ENCODE measurements around the gene VPS13C.
"Not testable (repeated sequence)": the region's sequence is repeated elsewhere in the genome, so short reads cannot be mapped to it uniquely, and the experiment has no call there.

VPS13C gene

DNA sequence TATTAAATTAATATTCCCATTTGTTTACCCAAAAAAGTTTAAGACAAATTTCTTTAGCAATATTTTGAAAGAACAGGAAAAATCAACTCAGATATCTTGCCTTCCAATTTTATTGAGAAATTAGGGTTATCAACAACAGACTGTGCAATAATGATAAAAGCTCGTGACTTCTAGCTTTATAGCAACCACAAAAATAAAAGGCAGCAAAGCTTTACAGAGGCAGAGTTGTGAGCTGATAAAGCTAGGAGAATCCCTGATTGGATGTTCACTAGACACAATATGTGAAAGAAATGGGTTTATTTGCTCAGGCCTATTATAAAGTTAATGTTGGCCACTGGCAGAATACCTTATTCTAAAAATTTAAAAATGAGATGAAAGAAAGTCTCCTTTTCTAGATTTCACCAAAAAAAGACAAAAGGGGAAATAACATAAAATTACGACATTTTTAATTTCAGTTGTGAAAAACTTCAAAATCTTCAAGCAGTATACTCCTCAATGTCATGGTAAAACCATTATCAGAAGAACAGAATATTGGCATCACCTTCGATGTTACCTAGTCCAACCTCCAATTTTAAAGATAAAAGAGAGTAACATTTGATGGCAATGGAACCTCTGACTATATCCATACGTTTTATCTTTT, 2.8 kb downstream of the VPS13C start:
- TF ChIP-seq CTCF (conservative IDR thresholded peaks at IDR 0.05; ENCODE audit: low read length), result no peak
- no peak for DNase-seq (ENCODE audit: low read depth)
- H3K4me3 ChIP-seq (ENCODE audit: low read length), result no peak overlapping the region

DNA sequence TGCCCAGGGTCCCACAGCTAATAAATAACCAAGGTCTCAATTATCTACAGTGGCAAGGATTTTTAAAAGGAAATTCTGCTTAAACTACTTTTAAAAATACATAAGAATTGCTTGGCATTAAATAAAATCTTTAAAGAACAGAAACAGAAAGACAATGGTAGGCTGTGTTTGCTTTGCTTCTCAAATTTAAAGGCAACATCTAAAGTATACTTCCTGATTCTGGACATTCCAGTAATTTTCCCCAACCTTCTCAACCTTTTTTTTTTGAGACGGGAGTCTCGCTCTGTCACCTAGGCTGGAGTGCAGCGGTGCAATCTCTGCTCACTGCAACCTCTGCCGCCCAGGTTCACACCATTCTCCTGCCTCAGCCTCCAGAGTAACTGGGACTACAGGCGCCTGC, 5.3 kb downstream of the VPS13C start:
- no peak for TF ChIP-seq CTCF (conservative IDR thresholded peaks at IDR 0.05; ENCODE audit: low read length)
- DNase-seq (ENCODE audit: low read depth), result no peak
- no peak overlapping the region for H3K4me3 ChIP-seq (ENCODE audit: low read length)

DNA sequence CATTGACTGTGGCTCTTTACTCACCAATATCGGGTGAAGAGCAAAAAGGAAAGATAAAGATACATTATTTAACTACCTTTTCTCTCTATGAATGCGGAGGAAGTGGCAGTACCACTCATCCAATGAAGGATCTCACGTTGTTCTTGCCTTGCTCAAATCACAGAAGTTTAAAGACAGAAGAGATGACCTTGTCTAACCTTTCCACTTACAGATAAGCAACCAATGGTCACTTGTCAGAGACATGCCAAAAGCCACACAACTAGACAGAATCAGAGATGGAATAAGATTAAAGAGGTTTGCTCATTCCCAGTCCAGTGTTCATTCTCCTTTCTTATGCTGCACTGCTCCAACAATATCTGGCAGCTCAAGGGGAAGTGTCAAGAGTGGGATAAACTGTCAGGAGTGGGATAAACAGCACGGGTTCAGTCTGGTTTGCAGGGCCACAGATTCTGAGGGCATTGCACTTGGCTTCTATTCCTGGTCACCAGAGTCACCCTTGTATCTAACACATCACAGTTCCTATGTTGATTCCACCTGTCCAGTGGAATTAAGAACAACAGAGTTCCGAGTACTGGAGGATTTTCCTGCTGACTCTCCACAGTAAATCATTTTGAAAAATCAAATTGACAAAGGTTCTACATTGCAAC, 6.7 kb downstream of the VPS13C start:
- H3K4me3 ChIP-seq (ENCODE audit: low read length), result no peak overlapping the region
- TF ChIP-seq CTCF (conservative IDR thresholded peaks at IDR 0.05; ENCODE audit: low read length), result no peak
- no peak for DNase-seq (ENCODE audit: low read depth)

DNA sequence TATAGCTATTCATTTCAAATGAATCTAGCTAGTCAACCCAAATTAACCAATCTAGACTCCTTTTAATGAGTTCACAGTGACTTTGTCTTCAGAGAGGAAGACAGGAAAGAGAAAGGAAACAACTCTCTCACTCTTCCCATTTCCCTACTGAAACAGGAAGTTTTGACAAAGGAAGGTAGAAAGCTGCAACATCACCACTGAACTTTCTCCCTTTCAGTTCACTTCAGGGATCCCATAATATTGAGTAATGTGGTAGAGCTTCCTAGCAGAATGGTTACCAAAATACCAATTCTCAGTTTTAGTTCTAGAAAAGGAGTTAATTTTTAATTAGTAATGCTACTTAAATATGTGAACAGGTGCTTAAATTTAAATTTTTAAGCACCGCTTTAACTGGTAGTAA, 7.5 kb downstream of the VPS13C start:
- no peak for TF ChIP-seq CTCF (conservative IDR thresholded peaks at IDR 0.05; ENCODE audit: low read length)
- no peak overlapping the region for H3K4me3 ChIP-seq (ENCODE audit: low read length)
- no peak for DNase-seq (ENCODE audit: low read depth)

DNA sequence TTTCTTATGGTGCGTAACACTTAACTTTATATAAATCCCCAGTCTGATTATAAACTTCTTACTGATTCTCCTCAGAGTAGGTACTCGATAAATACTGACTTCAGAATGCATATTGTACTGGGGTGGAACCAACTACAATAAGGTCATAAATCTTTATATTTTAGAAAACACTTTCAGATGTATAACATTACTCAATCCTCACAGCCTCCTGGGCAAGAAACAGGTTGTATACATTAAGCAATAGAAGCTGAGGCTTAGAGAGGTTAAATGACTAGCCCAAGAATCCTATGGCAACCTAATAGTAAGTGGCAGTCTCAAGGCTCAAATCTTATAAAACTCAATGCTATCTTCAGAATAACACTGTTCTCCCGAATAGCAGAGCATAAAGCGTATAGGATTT, 9.1 kb downstream of the VPS13C start:
- no peak for TF ChIP-seq CTCF (conservative IDR thresholded peaks at IDR 0.05; ENCODE audit: low read length)
- no peak for DNase-seq (ENCODE audit: low read depth)

DNA sequence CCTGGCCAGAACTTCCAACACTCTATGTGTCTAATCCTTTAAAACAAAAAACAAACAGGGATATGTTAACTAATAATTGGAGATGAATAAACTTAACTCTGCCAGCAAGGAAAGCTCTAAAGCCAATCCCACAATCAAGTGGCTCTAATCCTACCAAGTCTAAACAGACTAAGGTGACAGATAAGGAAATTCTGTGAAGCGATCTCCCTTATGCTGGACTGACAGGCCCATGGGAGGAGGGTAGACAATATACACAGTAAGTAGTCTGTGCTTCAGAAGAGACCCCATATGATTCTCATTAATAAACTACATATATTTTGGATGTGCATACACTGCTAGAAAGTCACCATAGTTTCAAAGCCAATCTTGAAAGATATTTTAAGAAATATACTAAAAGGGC, 10.1 kb downstream of the VPS13C start:
- TF ChIP-seq CTCF (conservative IDR thresholded peaks at IDR 0.05; ENCODE audit: low read length), result no peak
- DNase-seq (ENCODE audit: low read depth), result no peak
- H3K4me3 ChIP-seq (ENCODE audit: low read length), result no peak overlapping the region

More for the DNA sequence above, 9.1 kb downstream of the VPS13C start:
- H3K4me3 ChIP-seq (ENCODE audit: low read length), result no peak overlapping the region

DNA sequence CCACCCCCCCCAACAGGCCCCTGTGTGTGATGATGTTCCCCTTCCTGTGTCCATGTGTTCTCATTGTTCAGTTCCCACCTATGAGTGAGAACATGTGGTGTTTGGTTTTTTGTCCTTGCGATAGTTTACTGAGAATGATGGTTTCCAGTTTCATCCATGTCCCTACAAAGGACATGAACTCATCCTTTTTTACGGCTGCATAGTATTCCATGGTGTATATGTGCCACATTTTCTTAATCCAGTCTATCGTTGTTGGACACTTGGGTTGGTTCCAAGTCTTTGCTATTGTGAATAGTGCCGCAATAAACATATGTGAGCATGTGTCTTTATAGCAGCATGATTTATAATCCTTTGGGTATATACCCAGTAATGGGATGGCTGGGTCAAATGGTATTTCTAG, 12.0 kb downstream of the VPS13C start:
- not testable (repeated sequence) for H3K4me3 ChIP-seq (ENCODE audit: low read length); DNase-seq (ENCODE audit: low read depth)

Measured in AG10803 (cell line).